Activated CD8-positive, alpha-beta memory T cell treated with anti-CD3 and anti-CD28 coated beads, Interleukin-2, amount 50 U/mL, for 1 hour (primary cell): Measurements from ENCODE around the gene TBC1D21.

Experiments
- DNase-seq: peaks from one replicate; pipeline ENCODE4 v3.0.0-alpha.2; 2020; ENCODE audit errors: extremely low read depth

The TBC1D21 gene

GRCh38 chr15:73862276-73862675 lies 11.1 kb upstream of the TBC1D21 start:
- DNase-seq = no peak

DNA sequence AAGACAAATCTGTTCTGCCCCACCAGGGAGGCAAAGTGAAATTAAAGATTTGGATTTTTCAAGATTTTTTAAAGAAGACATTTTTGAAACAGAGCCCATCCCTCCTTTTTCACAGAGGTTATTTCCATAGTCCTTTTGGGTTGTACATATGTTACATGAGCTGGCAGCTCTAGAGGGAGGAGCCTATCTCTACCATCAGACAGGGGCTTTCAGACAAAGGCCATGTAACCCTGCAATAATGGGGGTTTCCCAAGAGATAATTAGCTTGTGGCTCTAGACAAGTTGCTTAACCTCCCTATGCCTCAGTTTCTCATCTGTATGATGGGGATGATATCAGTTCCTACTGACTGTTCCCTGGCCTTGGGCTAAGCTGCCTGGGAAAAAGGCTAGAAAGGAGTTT lies 8.0 kb upstream of the TBC1D21 start:
- DNase-seq = no peak

DNA sequence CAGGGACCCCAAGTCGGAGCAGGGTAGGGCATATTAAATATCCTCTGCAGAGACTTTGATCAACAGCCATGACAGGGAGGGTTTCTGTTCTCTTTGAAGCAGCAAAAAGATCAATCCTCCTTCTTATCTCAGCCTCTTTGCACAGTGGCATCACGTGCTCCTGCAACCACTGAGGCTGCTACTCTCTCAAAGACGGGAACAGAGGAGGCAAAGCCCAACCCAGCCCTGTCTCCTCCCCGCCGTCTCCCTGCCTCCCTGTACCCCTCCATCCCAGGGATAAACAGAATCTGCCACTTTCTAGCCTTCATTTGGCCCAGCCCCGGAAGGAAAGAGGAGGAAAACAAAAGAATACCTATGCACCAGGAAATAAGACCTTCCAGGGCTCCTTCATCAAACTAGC lies 7.5 kb upstream of the TBC1D21 start:
- DNase-seq = no peak

DNA sequence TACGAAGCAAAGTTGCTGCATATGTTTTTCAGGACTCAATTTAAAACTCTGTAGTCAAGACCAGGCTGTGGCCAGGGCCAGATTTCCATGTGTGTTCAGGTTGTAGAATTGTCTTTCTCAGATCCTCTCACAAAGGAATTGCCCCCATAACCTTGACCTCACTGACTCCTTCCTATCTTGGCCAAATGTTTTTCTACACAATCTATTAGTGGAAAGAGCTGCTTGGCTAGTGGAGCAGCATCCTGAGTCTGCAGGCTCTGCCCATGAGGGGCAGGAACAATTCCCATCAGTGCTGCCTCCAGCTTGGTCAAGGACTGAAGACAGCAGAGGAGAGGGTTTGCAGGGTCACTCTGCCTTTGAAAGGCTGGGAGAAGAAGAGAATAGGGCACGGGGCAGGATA lies 6.9 kb upstream of the TBC1D21 start:
- no peak for DNase-seq

DNA sequence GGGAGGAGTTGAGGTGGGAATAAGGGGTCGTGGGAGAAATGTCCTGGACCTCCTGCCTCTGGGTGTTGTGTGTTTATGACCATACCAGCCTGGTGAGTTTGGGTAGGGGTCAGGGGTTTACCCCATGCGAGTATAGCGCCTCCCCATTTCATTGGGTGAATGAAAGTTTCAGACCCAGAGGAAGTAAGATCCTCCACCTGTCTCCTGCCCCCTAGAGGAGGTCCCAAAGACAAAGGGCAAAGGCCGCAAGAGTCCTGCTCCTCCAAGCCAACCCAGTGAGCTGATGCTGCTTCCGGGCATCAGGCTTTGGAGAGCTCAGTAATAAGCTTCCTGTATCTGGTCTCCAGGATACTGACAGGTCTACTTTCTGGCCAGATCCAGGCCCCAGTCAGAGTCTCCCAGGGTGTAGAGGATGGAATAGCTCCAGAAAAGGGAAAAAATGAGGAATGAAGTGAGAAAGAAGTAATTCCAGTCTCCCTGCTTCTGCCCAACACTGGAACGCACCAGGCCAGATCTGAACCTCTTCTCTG lies 6.4 kb upstream of the TBC1D21 start:
- no peak for DNase-seq

DNA sequence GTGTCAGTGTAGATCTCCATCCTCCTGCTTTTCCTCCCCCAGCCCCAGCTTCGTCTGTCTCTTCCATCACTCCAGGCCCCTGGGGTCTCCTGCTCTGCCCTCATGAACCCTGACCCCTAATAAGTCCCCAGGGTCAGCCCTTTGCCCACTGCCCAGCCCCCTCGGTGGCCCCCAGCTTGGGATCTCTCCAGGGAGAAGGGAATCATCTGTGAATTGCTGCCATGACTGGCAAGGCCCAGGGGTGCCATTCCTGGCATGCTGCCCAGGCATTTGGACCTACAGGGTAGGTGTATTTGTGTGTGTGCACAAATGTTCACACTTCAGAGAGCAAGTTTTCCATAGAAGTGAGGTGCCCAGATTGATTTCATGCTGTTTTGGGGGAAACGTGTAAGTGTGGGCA lies 5.9 kb upstream of the TBC1D21 start:
- no peak for DNase-seq

DNA sequence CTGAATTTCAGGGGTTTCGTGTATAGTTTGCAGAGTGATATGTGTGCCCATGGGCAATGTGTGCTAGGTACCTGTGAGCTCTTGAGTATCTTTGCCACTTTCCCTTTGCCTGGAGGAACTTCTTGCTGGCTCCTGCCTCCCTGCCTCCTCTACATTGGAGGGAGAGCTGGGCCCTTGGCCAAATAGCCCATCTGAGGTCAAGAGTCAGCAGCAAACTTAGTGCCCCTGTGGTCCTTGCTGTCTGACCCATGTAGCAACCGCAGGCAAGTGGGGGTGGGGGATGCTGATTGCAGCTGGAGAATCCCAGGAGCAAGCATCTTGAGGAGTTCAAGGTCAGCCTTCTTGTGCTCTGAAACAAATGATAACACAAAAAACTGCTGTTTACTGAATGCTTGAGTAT lies 5.4 kb upstream of the TBC1D21 start:
- DNase-seq = no peak

- DNase-seq = no peak
Observed at GRCh38 chr15:73869216-73869995, 4.0 kb upstream of the TBC1D21 start.

- no peak for DNase-seq
Observed at GRCh38 chr15:73870700-73871408, 2.5 kb upstream of the TBC1D21 start.

DNA sequence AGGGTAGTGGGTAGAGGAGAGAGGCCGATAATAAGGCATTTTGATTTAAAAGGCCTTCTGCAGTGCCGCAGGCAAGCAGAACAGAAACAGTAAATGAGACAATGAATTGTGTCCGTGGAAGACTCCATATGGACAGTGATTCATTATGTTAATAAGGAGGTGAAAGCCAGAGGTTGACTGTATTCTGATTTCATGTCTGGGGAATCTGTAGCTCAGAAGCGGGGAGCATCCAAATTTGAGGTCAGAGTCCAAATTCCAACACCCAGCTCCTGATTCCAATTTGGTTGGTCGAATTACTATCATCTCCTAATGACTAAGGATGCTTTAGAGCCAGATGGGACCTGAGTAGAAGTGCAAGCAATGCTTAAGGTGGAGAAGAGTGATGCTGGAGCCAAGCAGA lies 1.0 kb upstream of the TBC1D21 start:
- no peak for DNase-seq

DNA sequence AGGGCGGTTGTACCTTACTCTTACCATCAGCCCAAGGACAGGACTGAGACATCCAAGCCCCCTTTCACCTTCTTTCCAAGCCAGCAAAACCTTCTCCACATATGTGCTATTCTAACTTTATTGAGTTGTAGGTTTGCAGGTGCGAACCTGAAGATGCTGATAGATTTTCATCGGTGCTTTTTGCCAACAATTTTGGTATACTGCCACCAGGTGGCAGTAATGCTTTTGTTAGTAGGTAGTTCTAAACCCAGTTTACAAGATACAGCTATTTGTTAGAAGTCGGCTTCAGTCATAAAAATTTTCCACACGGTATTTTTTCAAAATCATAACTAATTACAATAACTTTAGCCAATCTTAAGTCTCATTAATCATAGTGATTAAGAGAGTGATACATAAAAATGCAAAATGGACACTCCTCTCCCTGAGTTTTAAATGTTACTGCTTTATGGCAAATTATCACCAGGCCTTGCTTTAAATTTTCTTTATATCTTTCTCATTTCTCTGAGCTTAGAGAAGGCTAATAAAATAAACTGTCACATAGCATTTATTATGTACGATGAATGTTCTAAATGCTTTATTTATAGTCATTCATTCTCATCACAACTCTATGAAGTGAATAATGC lies 636 bp downstream of the TBC1D21 start:
- DNase-seq = no peak

- DNase-seq = no peak
Observed at GRCh38 chr15:73879426-73879825, 6.1 kb downstream of the TBC1D21 start.

- DNase-seq = no peak
Observed at GRCh38 chr15:73881579-73882320, 8.4 kb downstream of the TBC1D21 start.

GRCh38 chr15:73882761-73883419 lies 9.5 kb downstream of the TBC1D21 start:
- DNase-seq = no peak

DNA sequence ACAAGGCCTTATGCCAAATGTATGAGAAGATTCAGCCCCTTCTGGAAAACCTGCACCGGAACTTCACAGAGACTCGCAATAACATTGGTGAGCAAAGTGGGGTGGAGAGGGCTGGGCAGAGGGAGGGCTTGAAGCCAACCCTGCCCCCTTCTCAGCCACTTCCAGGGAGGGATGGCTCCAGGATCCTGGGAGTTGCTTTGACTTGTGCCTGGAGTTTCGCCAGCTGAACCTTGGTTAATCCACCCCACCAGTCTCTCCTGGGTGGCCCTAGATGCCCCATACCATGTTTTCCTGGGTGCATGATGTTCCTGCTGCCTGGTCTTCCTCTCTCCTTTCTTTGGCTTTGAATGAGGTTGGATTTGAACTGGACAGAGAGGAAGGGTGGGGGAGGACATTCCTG lies 10.8 kb downstream of the TBC1D21 start:
- DNase-seq = no peak

- DNase-seq = no peak
Observed at GRCh38 chr15:73885954-73886700, 12.8 kb downstream of the TBC1D21 start.

- DNase-seq = no peak
Observed at GRCh38 chr15:73886717-73887345, 13.5 kb downstream of the TBC1D21 start.

DNA sequence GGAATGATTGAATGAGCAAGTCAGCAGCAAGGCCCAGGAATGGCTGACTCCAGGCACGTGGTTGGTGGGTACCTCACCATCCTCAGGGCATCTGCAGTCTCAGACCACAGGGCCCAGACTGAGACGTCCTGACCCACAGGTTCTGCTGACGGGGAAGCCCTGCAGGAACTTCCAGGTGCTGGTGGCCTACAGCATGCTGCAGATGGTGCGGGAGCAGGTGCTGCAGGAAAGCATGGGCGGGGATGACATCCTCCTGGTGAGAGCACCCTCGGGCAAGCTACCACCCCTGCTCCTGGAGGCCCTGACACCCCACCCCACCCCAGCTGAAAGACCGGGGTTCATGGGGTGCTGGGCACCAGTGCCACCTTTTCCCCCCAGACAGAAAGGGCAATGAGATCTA lies 14.1 kb downstream of the TBC1D21 start:
- DNase-seq = no peak

DNA sequence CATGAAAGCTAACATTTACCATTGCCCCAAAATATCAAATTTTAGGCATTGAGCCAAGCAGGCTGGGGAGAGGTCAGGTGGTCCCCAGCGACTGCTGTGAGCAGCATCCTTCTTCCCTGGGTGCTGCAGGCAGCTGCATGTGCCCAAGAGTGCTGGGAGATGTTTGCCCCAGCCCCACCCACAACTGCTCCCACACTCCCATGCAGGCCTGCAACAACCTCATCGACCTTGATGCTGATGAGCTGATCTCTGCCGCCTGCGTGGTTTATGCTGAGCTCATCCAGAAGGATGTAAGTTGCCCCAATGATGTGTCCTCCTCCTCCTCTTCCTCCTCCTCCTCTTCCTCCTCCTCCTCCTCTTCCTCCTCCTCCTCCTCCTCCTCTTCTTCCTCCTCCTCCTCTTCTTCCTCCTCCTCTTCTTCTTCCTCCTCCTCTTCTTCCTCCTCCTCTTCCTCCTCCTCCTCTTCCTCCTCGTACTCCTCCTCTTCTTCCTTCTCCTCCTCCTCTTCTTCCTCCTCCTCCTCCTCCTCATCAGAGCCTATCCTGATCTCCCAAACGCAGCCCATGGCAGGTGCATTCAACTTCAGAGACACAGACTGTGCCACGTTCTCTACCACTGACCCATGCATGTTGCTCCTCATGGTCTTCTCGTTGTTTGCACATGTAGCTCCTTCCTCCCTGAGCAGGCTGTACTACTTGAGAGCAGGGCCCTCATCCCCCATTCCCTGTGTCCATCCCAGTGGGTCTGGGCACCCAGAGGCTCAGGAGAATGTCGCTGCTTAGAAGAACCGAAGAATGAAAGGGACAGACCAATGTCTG lies 15.1 kb downstream of the TBC1D21 start:
- DNase-seq = no peak
